Left lung (tissue), 10 donors: ENCODE measurements around the gene JDP2. TPM values are rescaled to one million over a fixed set of nuclear protein-coding genes. Genes with fewer than 3 reads are reported as not detected.

Experiments used
- ATAC-seq: fragments of 200-7000 bp; cut with Tn5 transposase; one replicate; pipeline ENCODE4 v1.9.1; 2020; ENCODE audit warnings: moderate library complexity
- DNase-seq, 4 donors: peaks; one replicate each; pipeline ENCODE4 v3.0.0-alpha.2; 2013 to 2020
- H3K27ac ChIP-seq, 2 donors: fragments of 200-600 bp; sonication (generic) in 1 of 2; one replicate each; pipeline versions ENCODE4 v1.5.0 to v1.8.0; 2020 to 2021
- H3K27me3 ChIP-seq, 2 donors: fragments of 200-600 bp; sonication (generic) in 1 of 2; one replicate each; pipeline versions ENCODE4 v1.5.0 to v1.8.0; 2020 to 2021
- H3K36me3 ChIP-seq, 2 donors: fragments of 200-600 bp; sonication (generic) in 1 of 2; one replicate each; pipeline versions ENCODE4 v1.5.0 to v1.8.0; 2020 to 2021
- H3K4me1 ChIP-seq, 2 donors: fragments of 200-600 bp; one replicate each; pipeline ENCODE4 v1.8.0; 2021
- H3K4me3 ChIP-seq, 2 donors: fragments of 200-600 bp; sonication (generic) in 1 of 2; one replicate each; pipeline versions ENCODE4 v1.5.0 to v1.8.0; 2020 to 2021; ENCODE audit warnings: mild to moderate bottlenecking in 1 of 2
- H3K9me3 ChIP-seq, 2 donors: fragments of 200-600 bp; sonication (generic) in 1 of 2; one replicate each; pipeline versions ENCODE4 v1.5.0 to v1.8.0; 2020 to 2021
- CTCF ChIP-seq, 2 donors: fragments of 200-600 bp; sonication (generic) in 1 of 2; IDR thresholded peaks; one replicate each; pipeline versions ENCODE4 v1.5.0 to v1.8.0; 2021; ENCODE audit warnings: antibody characterized with exemption in 2 of 2
- intact Hi-C, 2 donors: fragments of 100-400 bp; cut with DNase I; formaldehyde crosslinking; loops; one replicate each; pipeline versions ENCODE4 v1.11.2 to v1.14.2; 2022
- polyA plus RNA-seq, 6 donors: library from polyadenylated mRNA; unstranded; fragments of 120-200 nt; gene quantifications; one replicate each; pipeline ENCODE4 v1.2.1, GENCODE V29; 2013; ENCODE audit not compliant: insufficient read length in 6 of 6
- total RNA-seq, 2 donors: library from RNA; stranded (reverse); fragmentation: NEBNext Ultra II Directional; extraction: Animal tissue kit (Norgen Biotek cat#: 25700); gene quantifications; one replicate each; pipeline ENCODE4 v1.2.1, GENCODE V29; 2021
- donor health status: DM: no; HTN: yes; CAD: no.
- donor health status: DM: no; HTN: no; CAD: no.

JDP2 gene
- total and polyA plus RNA-seq, 8 donors = 20.3 to 57.6 (median 26.8) TPM

GRCh38 chr14:75430526-75430925 lies 2.7 kb downstream of the JDP2 start:
- H3K27me3 ChIP-seq = no peaks in the 10 kb centered on the region
- H3K4me3 ChIP-seq = peak overlapping the region in 1 of 2 donors; percentile 67
- TF ChIP-seq CTCF (IDR thresholded peaks at IDR 0.05) = no peak
- peak overlapping the region in 1 of 2 donors; percentile 83 for H3K27ac ChIP-seq
- H3K36me3 ChIP-seq = peaks cover 0 to 42% of the 10 kb centered on the region in 2 donors
- H3K9me3 ChIP-seq = no peaks in the 10 kb centered on the region
- H3K4me1 ChIP-seq = peaks cover 30 to 81% of the 10 kb centered on the region in 2 donors
- ATAC-seq (no peak), DNase-seq (peak in 2 of 4 donors; percentile 59 to 84)
- intact Hi-C loops = no loop called here

- peaks cover 30 to 85% of the 10 kb centered on the region in 2 donors for H3K4me1 ChIP-seq
- peak overlapping the region in 1 of 2 donors; percentile 67 for H3K4me3 ChIP-seq
- peak overlapping the region in 1 of 2 donors; percentile 83 for H3K27ac ChIP-seq
- intact Hi-C loops = no loop called here
- ATAC-seq (no peak), DNase-seq (no peak)
- TF ChIP-seq CTCF (IDR thresholded peaks at IDR 0.05) = no peak
- peaks cover 0 to 47% of the 10 kb centered on the region in 2 donors for H3K36me3 ChIP-seq
- H3K27me3 ChIP-seq = no peaks in the 10 kb centered on the region
- H3K9me3 ChIP-seq = no peaks in the 10 kb centered on the region
Observed at GRCh38 chr14:75430976-75431375, 3.2 kb downstream of the JDP2 start.

DNA sequence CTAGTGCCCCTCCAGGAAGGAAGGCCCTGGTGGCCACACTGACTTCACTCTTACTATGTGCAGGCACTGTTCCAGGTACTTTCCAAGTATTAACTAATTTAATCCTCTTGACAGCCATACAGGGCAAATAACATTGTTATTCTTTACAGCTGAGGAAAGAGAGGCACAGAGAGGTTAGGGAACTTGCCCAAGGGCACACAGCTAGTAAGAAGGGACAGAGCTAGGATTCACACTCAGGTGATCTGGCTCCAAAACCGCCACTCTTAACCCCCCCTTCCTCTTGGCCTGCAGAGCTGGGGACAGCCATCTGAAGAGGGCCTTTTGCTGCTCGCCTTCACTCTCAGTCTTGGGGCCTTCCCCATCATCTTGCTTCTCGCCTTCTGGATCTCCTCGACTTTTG lies 4.0 kb downstream of the JDP2 start:
- ATAC-seq (no peak), DNase-seq (no peak)
- Histone ChIP-seq H3K4me1 (peaks cover 30 to 88% of the 10 kb centered on the region in 2 donors), H3K27ac (no peak overlapping the region), H3K27me3 (no peaks in the 10 kb centered on the region), H3K36me3 (peaks cover 0 to 55% of the 10 kb centered on the region in 2 donors), H3K9me3 (no peaks in the 10 kb centered on the region), H3K4me3 (no peak overlapping the region)
- no peak for TF ChIP-seq CTCF (IDR thresholded peaks at IDR 0.05)
- intact Hi-C loops = no loop called here

DNA sequence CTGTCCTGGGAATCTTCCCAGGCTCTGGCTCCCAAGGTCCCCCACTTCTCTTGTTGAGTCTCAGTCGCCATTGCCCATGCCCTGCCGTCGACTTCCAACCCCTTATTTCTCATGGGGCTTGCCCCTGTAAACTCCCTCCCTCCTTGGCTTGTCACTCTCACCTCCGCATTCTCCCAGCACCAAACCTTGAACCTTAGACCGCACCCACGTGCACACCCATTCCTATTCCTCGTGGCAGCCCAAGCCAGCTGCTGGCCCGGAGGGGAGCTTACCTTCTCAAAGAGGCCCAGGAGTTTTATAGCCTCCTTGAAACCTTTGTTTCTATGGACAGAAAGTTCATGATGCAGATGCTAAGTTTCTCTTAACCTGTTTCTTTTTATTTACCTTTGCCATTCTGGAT lies 4.6 kb downstream of the JDP2 start:
- peaks cover 34 to 88% of the 10 kb centered on the region in 2 donors for H3K4me1 ChIP-seq
- no peaks in the 10 kb centered on the region for H3K27me3 ChIP-seq
- no peak overlapping the region for H3K4me3 ChIP-seq
- DNase-seq = no peak
- H3K9me3 ChIP-seq = no peaks in the 10 kb centered on the region
- no peak for TF ChIP-seq CTCF (IDR thresholded peaks at IDR 0.05)
- H3K36me3 ChIP-seq = peaks cover 0 to 58% of the 10 kb centered on the region in 2 donors
- ATAC-seq = no peak
- intact Hi-C loops = no loop called here
- no peak overlapping the region for H3K27ac ChIP-seq

- ATAC-seq (no peak), DNase-seq (no peak)
- H3K4me1 ChIP-seq = peaks cover 36 to 99% of the 10 kb centered on the region in 2 donors
- H3K27ac ChIP-seq = no peak overlapping the region
- H3K27me3 ChIP-seq = no peaks in the 10 kb centered on the region
- peaks cover 0 to 71% of the 10 kb centered on the region in 2 donors for H3K36me3 ChIP-seq
- no peaks in the 10 kb centered on the region for H3K9me3 ChIP-seq
- TF ChIP-seq CTCF (IDR thresholded peaks at IDR 0.05) = no peak
- intact Hi-C loops = no loop called here
- H3K4me3 ChIP-seq = no peak overlapping the region
Observed at GRCh38 chr14:75433631-75434071, 5.8 kb downstream of the JDP2 start.
